HG03097 (cell line): Measurements from ENCODE around the gene SNRNP25.
"Not testable (repeated sequence)": the region's sequence is repeated elsewhere in the genome, so short reads cannot be mapped to it uniquely, and the experiment has no call there.

Experiments used
- ATAC-seq: cut with Tn5 transposase; IDR thresholded peaks from one replicate; pipeline ENCODE4 v1.9.1; 2021; ENCODE audit not compliant: unreplicated experiment, low FRiP score

Gene SNRNP25

GRCh38 chr16:53346-54236 is at the start of gene SNRNP25, which contains the start of gene POLR3K:
Gene SNRNP25, plus strand, starts transcription at chr16:53828. Its CDS starts 189 bp downstream, at chr16:54017.
Gene POLR3K, minus strand, starts transcription at chr16:53608. Its CDS starts 22 bp downstream, at chr16:53586.
- ATAC-seq: peak; percentile 91

DNA sequence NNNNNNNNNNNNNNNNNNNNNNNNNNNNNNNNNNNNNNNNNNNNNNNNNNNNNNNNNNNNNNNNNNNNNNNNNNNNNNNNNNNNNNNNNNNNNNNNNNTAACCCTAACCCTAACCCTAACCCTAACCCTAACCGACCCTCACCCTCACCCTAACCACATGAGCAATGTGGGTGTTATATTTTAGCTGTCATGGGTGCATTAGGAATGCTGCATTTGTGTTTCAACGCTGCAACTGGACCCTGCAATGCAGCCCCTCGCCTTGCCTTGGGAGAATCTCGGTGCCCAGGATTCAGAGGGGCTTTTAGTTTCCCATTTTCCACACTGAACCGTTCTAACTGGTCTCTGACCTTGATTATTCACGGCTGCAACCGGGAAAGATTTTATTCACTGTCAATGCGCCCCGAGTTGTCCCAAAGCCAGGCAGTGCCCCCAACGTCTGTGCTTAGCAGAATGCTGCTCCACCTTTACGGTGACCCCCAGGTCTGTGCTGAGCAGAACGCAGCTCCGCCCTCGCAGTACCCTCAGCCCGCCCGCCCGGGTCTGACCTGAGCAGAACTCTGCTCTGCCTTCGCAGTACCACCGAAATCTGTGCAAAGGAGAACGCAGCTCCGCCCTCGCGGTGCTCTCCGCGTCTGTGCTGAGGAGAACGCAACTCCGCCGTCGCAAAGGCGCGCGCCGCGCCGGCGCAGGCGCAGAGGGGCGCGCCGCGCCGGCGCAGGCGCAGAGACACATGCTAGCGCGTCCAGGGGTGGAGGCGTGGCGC is 43.5 kb upstream of the SNRNP25 start:
- ATAC-seq: no peak

DNA sequence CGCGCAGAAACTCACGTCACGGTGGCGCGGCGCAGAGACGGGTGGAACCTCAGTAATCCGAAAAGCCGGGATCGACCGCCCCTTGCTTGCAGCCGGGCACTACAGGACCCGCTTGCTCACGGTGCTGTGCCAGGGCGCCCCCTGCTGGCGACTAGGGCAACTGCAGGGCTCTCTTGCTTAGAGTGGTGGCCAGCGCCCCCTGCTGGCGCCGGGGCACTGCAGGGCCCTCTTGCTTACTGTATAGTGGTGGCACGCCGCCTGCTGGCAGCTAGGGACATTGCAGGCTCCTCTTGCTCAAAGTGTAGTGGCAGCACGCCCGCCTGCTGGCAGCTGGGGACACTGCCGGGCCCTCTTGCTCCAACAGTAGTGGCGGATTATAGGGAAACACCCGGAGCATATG is 42.9 kb upstream of the SNRNP25 start:
- not testable (repeated sequence) for ATAC-seq

GRCh38 chr16:17062-17765 is 36.4 kb upstream of the SNRNP25 start:
- not testable (repeated sequence) for ATAC-seq

- ATAC-seq: not testable (repeated sequence)
These were observed 32.7 kb upstream of the SNRNP25 start for GRCh38 chr16:20886-21285.

GRCh38 chr16:24151-24550 is 29.5 kb upstream of the SNRNP25 start:
- not testable (repeated sequence) for ATAC-seq

GRCh38 chr16:25926-26348 is 27.7 kb upstream of the SNRNP25 start:
- peak; percentile 48 for ATAC-seq

DNA sequence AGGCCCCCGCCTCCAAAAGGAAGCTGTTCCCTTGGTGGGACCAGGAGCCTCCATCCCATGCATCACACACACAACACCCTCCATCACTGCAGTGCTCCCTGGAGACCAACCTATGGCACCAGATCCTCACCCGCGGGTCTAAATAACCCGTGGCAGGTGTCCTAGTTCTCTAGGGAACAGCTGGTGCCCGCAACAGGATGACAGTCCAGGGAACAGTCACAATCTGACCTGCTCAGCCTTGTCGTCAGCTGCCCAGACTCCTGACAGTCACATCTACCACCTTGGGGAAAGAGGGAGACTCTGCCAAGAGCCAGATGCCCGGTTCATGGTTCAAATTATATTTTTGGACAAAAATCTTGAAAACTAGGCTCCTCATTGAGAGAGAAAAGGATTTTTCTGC is 23.0 kb upstream of the SNRNP25 start:
- ATAC-seq: not testable (repeated sequence)

GRCh38 chr16:33154-33876 is 20.3 kb upstream of the SNRNP25 start:
- ATAC-seq: not testable (repeated sequence)

- no peak for ATAC-seq
These were observed 19.6 kb upstream of the SNRNP25 start for GRCh38 chr16:33877-34647.

GRCh38 chr16:34648-34987 is 19.0 kb upstream of the SNRNP25 start:
- ATAC-seq: no peak

GRCh38 chr16:35011-35677 is 18.5 kb upstream of the SNRNP25 start:
- ATAC-seq: no peak

- ATAC-seq: no peak
These were observed 17.8 kb upstream of the SNRNP25 start for GRCh38 chr16:35678-36305.

GRCh38 chr16:36336-36984 is 17.2 kb upstream of the SNRNP25 start:
- ATAC-seq: no peak

GRCh38 chr16:37511-37910 is 16.1 kb upstream of the SNRNP25 start:
- ATAC-seq: no peak

DNA sequence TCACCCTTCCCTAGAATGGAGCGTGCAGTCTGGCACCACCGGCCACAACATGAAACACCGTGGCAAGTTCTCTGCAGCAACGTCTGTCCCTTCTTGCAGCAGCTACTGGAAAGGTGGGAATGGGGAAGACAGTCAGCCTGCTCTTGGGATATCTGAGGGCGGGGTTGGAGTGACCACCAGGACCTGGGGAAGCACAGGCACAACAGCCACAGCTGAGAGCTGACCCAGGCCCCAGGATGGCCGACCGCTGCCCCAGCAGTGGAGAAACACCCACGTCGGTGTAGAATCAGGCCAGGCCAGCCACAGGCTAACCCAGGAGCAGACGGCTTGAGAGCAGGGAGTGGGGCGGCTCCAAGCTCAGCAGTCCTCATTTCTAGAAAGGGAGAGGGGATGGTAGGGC is 15.4 kb upstream of the SNRNP25 start:
- not testable (repeated sequence) for ATAC-seq

GRCh38 chr16:38941-39892 is 14.4 kb upstream of the SNRNP25 start:
- ATAC-seq: peak; percentile 49
